ENCODE results near the gene SUFU.

DNA sequence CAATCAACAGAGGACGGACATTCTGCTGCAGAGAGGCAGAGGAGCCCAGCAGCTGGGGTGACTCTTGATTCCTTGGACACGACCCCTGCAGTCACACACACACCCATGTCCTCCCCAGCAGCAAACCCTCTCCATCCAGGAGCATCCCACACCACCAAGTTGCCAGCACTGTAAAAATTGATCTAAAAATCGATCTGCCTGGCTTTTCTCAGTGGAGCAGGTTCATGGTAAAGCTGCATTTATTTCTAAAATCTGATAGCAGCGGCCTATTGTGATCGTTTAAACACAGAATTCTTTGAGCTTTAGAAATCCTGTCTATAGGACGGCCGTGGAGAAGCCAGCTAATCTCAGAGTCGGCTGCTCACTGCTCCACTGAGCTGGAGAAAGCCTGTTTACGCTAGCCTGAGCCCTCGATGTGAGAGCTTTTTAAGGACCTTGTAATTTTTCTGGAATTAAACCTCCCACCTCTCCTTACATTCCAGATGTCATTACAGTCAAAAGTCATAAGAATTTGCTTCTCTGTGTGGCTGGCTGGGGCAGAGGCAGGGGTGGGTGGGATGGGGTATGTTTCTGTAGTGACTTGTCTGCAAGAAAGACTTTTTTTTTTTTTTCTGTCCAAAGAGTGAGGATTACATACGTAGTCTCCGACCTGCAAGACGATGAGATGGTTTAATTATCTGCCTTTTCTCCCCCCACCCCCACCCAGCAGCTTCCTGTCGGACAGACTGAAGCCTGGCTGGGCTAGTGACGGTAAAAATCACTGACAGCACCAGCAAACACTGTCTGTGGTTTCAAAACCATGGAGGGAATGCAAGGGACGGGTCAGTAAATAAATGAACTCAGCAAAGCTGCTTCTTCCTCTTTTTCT lies 172.1 kb downstream of the SUFU start:
- TF ChIP-seq ZNF274 (IDR thresholded peaks at IDR 0.05; ENCODE audit: low read depth, low read length) (no peak), YY1 (IDR thresholded peaks at IDR 0.05; ENCODE audit: insufficient read depth, insufficient read length) (no peak), SUZ12 (IDR thresholded peaks at IDR 0.05; ENCODE audit: extremely low read depth, insufficient read depth, insufficient read length) (no peak)
